T-helper 17 cell (primary cell): ENCODE results near the gene PSMD2. TPM values are rescaled to one million over a fixed set of nuclear protein-coding genes. Genes with fewer than 3 reads are reported as not detected.
A peak's percentile ranks its signal among the peaks of the same experiment; 100 is the strongest.
"Not testable (repeated sequence)": the region's sequence is repeated elsewhere in the genome, so short reads cannot be mapped to it uniquely, and the experiment has no call there.

Experiments
- ATAC-seq: fragments of 150-1000 bp; cut with Tn5 transposase; 2 replicates; pipeline ENCODE4 v1.10.0; 2021; ENCODE audit warnings: mild to moderate bottlenecking, moderate library complexity
- DNase-seq, 3 donors: peaks; one replicate each; pipeline versions ENCODE4 v3.0.0 to v3.0.0-alpha.2; 2020 to 2021
- H3K9me3 ChIP-seq: one replicate; pipeline ENCODE4 v1.7.0; 2013; ENCODE audit warnings: low read length, mild to moderate bottlenecking; ENCODE audit not compliant: control insufficient read depth, poor library complexity, severe bottlenecking
- H3K27ac Mint-ChIP-seq: one replicate; pipeline ENCODE4 v1.8.0; 2022; ENCODE audit warnings: mild to moderate bottlenecking, moderate library complexity, mixed read lengths
- H3K27me3 Mint-ChIP-seq: one replicate; pipeline ENCODE4 v1.8.0; 2022; ENCODE audit warnings: mixed read lengths
- H3K36me3 Mint-ChIP-seq: one replicate; pipeline ENCODE4 v1.8.0; 2022; ENCODE audit warnings: low read depth, mixed read lengths
- H3K4me1 Mint-ChIP-seq: one replicate; pipeline ENCODE4 v1.8.0; 2022; ENCODE audit warnings: mild to moderate bottlenecking, mixed read lengths
- H3K4me3 Mint-ChIP-seq: one replicate; pipeline ENCODE4 v1.8.0; 2022; ENCODE audit warnings: mild to moderate bottlenecking, moderate library complexity, mixed read lengths
- total RNA-seq, 4 donors: library from RNA in 2 of 4; stranded (reverse) in 2 of 4; gene quantifications; one replicate each; pipeline ENCODE4 v1.2.3 and lab custom pipeline; 2022 to 2026

Gene PSMD2
- total RNA-seq, 2 donors from 2014 or later = 149 to 171 TPM

- H3K27me3 Mint-ChIP-seq = peaks cover 4% of the 10 kb centered on the region
- H3K9me3 ChIP-seq = no peaks in the 10 kb centered on the region
- H3K36me3 Mint-ChIP-seq = peaks cover 26% of the 10 kb centered on the region
- peak overlapping the region; percentile 25 for H3K4me3 Mint-ChIP-seq
- peaks cover 39% of the 10 kb centered on the region for H3K4me1 Mint-ChIP-seq
- no peak for ATAC-seq
- H3K27ac Mint-ChIP-seq = peak overlapping the region; percentile 95
- no peak for DNase-seq
Observed at GRCh38 chr3:184332370-184333090, 33.5 kb downstream of the PSMD2 start.

GRCh38 chr3:184333190-184333589 is 34.1 kb downstream of the PSMD2 start:
- H3K4me3 Mint-ChIP-seq = peak overlapping the region; percentile 59
- peaks cover 29% of the 10 kb centered on the region for H3K36me3 Mint-ChIP-seq
- peaks cover 7% of the 10 kb centered on the region for H3K27me3 Mint-ChIP-seq
- H3K4me1 Mint-ChIP-seq = peaks cover 44% of the 10 kb centered on the region
- no peaks in the 10 kb centered on the region for H3K9me3 ChIP-seq
- ATAC-seq (no peak), DNase-seq (no peak)
- peak overlapping the region; percentile 95 for H3K27ac Mint-ChIP-seq

GRCh38 chr3:184333700-184334099 is 34.7 kb downstream of the PSMD2 start:
- DNase-seq (no peak), ATAC-seq (no peak)
- Mint-ChIP-seq H3K4me3 (peak overlapping the region; percentile 59), H3K36me3 (peaks cover 26% of the 10 kb centered on the region), H3K4me1 (peaks cover 44% of the 10 kb centered on the region), H3K27me3 (peaks cover 7% of the 10 kb centered on the region), H3K27ac (peak overlapping the region; percentile 95)
- H3K9me3 ChIP-seq = no peaks in the 10 kb centered on the region

- H3K27ac Mint-ChIP-seq = peak overlapping the region; percentile 95
- H3K4me3 Mint-ChIP-seq = peak overlapping the region; percentile 77
- H3K36me3 Mint-ChIP-seq = peaks cover 20% of the 10 kb centered on the region
- H3K4me1 Mint-ChIP-seq = peaks cover 46% of the 10 kb centered on the region
- DNase-seq (peak in 1 of 3 donors; percentile 22), ATAC-seq (peak; percentile 33)
- H3K9me3 ChIP-seq = no peaks in the 10 kb centered on the region
- peaks cover 7% of the 10 kb centered on the region for H3K27me3 Mint-ChIP-seq
Observed at GRCh38 chr3:184334470-184335158, 35.6 kb downstream of the PSMD2 start.

GRCh38 chr3:184335291-184335660 is 36.2 kb downstream of the PSMD2 start:
- peaks cover 45% of the 10 kb centered on the region for H3K4me1 Mint-ChIP-seq
- H3K36me3 Mint-ChIP-seq = peaks cover 19% of the 10 kb centered on the region

GRCh38 chr3:184335661-184336546 is 36.9 kb downstream of the PSMD2 start:
- H3K27me3 Mint-ChIP-seq = peaks cover 7% of the 10 kb centered on the region
- peaks cover 19% of the 10 kb centered on the region for H3K36me3 Mint-ChIP-seq
- H3K4me1 Mint-ChIP-seq = peaks cover 51% of the 10 kb centered on the region
- peak overlapping the region; percentile 95 for H3K27ac Mint-ChIP-seq
- no peaks in the 10 kb centered on the region for H3K9me3 ChIP-seq
- DNase-seq (peak; percentile 82 to 89 (median 84)), ATAC-seq (peak; percentile 80)
- H3K4me3 Mint-ChIP-seq = peak overlapping the region; percentile 93

More at GRCh38 chr3:184335291-184335660, 36.2 kb downstream of the PSMD2 start:
- H3K9me3 ChIP-seq = no peaks in the 10 kb centered on the region
- peaks cover 7% of the 10 kb centered on the region for H3K27me3 Mint-ChIP-seq
- H3K4me3 Mint-ChIP-seq = peak overlapping the region; percentile 93
- ATAC-seq (peak; percentile 5), DNase-seq (no peak)
- peak overlapping the region; percentile 95 for H3K27ac Mint-ChIP-seq

GRCh38 chr3:184336547-184337398 is 37.7 kb downstream of the PSMD2 start:
- Mint-ChIP-seq H3K36me3 (peaks cover 19% of the 10 kb centered on the region), H3K4me1 (peaks cover 54% of the 10 kb centered on the region), H3K27me3 (peaks cover 7% of the 10 kb centered on the region), H3K27ac (peak overlapping the region; percentile 95), H3K4me3 (peak overlapping the region; percentile 93)
- no peaks in the 10 kb centered on the region for H3K9me3 ChIP-seq
- no peak for ATAC-seq
- no peak for DNase-seq

GRCh38 chr3:184337399-184337714 is 38.3 kb downstream of the PSMD2 start, which contains the start of gene FAM131A:
Gene FAM131A, plus strand, starts transcription at chr3:184337600. Its CDS starts 31 bp downstream, at chr3:184337631.
- peaks cover 7% of the 10 kb centered on the region for H3K27me3 Mint-ChIP-seq
- H3K4me1 Mint-ChIP-seq = peaks cover 52% of the 10 kb centered on the region
- DNase-seq = no peak
- peaks cover 19% of the 10 kb centered on the region for H3K36me3 Mint-ChIP-seq
- no peaks in the 10 kb centered on the region for H3K9me3 ChIP-seq
- no peak for ATAC-seq
- H3K4me3 Mint-ChIP-seq = peak within 1 kb of the TSS; percentile 93
- H3K27ac Mint-ChIP-seq = peak within 1 kb of the TSS; percentile 95

GRCh38 chr3:184337981-184338380 is 38.9 kb downstream of the PSMD2 start:
- peaks cover 7% of the 10 kb centered on the region for H3K27me3 Mint-ChIP-seq
- peaks cover 13% of the 10 kb centered on the region for H3K36me3 Mint-ChIP-seq
- peaks cover 45% of the 10 kb centered on the region for H3K4me1 Mint-ChIP-seq
- peak overlapping the region; percentile 95 for H3K27ac Mint-ChIP-seq
- DNase-seq (no peak), ATAC-seq (no peak)
- H3K4me3 Mint-ChIP-seq = peak overlapping the region; percentile 93
- no peaks in the 10 kb centered on the region for H3K9me3 ChIP-seq

- Mint-ChIP-seq H3K4me1 (peaks cover 40% of the 10 kb centered on the region), H3K27ac (peak overlapping the region; percentile 95), H3K36me3 (peaks cover 8% of the 10 kb centered on the region), H3K4me3 (peak overlapping the region; percentile 93), H3K27me3 (peaks cover 7% of the 10 kb centered on the region)
- peak in 1 of 3 donors; percentile 18 for DNase-seq
- no peak for ATAC-seq
- H3K9me3 ChIP-seq = no peaks in the 10 kb centered on the region
Observed at GRCh38 chr3:184338511-184338945, 39.5 kb downstream of the PSMD2 start.

GRCh38 chr3:184339001-184339400 is 40.0 kb downstream of the PSMD2 start:
- H3K9me3 ChIP-seq = no peaks in the 10 kb centered on the region
- Mint-ChIP-seq H3K27ac (no peak overlapping the region), H3K27me3 (peaks cover 7% of the 10 kb centered on the region), H3K4me3 (peak overlapping the region; percentile 57), H3K4me1 (peaks cover 35% of the 10 kb centered on the region), H3K36me3 (peaks cover 4% of the 10 kb centered on the region)
- ATAC-seq (no peak), DNase-seq (no peak)

GRCh38 chr3:184339451-184340135 is 40.6 kb downstream of the PSMD2 start:
- not testable (repeated sequence) for H3K36me3 Mint-ChIP-seq, DNase-seq, H3K4me3 Mint-ChIP-seq, H3K27ac Mint-ChIP-seq, H3K9me3 ChIP-seq, H3K27me3 Mint-ChIP-seq, ATAC-seq
- peaks cover 31% of the 10 kb centered on the region for H3K4me1 Mint-ChIP-seq
